HepG2 (cell line): ENCODE measurements around the gene SNRPD3. TPM values are rescaled to one million over a fixed set of nuclear protein-coding genes. Genes with fewer than 3 reads are reported as not detected.

Experiments
- GATAD2A ChIP-seq: IDR thresholded peaks from 2 replicates; pipeline ENCODE4 v1.6.1; 2016
- MBD4 ChIP-seq: IDR thresholded peaks from 2 replicates; pipeline ENCODE4 v1.6.1; 2012; ENCODE audit warnings: low read length, inconsistent platforms, borderline replicate concordance
- RXRA ChIP-seq: sonication (generic); formaldehyde crosslinking; IDR thresholded peaks from 2 replicates; pipeline ENCODE4 v1.5.1; 2020; ENCODE audit warnings: missing genetic modification reagents
- polyA plus RNA-seq, 8 experiments: library from polyadenylated mRNA; depleted of rRNA in 3 of 8; stranded (reverse) in 7 of 8; unstranded in 1 of 8; fragments of >200 nt; fragmentation: Illumina TruSeq in 4 of 8; extraction: Trizol in 4 of 8; gene quantifications; 2 replicates each; pipeline versions ENCODE4 v1.2.1 to v1.2.3, GENCODE V29; 2011 to 2016; ENCODE audit warnings: low read depth in 4 of 8, missing spikeins in 1 of 8, mixed read lengths in 1 of 8; ENCODE audit not compliant: insufficient read depth in 1 of 8
- total RNA-seq, 5 experiments: library from RNA; depleted of rRNA; stranded (reverse); fragments of >200 nt; fragmentation: Illumina TruSeq; extraction: Trizol; gene quantifications; 2 replicates each; pipeline ENCODE4 v1.2.3, GENCODE V29; 2016; ENCODE audit warnings: low read depth in 1 of 5
- TF ChIP-seq, protein P1 (sequence below): IDR thresholded peaks from 2 replicates; pipeline ENCODE4 v1.6.1; 2016
- TF ChIP-seq, protein P2 (sequence below): IDR thresholded peaks from 2 replicates; pipeline ENCODE4 v1.6.1; 2018; ENCODE audit warnings: missing genetic modification reagents, mild to moderate bottlenecking, missing compliant biosample characterization
- TF ChIP-seq, protein P3 (sequence below): sonication (generic); formaldehyde crosslinking; IDR thresholded peaks from 2 replicates; pipeline ENCODE4 v1.5.1; 2020; ENCODE audit warnings: mild to moderate bottlenecking, missing genetic modification reagents, moderate library complexity
- TF ChIP-seq, protein P4 (sequence below): sonication (generic); formaldehyde crosslinking; IDR thresholded peaks from 2 replicates; pipeline ENCODE4 v1.4.0; 2020; ENCODE audit warnings: missing genetic modification reagents
- TF ChIP-seq, protein P5 (sequence below): sonication (generic); formaldehyde crosslinking; IDR thresholded peaks from 2 replicates; pipeline ENCODE4 v1.5.1; 2020; ENCODE audit warnings: mild to moderate bottlenecking, missing genetic modification reagents, borderline replicate concordance

SNRPD3 gene
- total and polyA plus RNA-seq, 2 of the 13 experiments (the other 11 are each of a cell fraction or from before 2014, with no cell fraction given): 110 to 209 TPM

DNA sequence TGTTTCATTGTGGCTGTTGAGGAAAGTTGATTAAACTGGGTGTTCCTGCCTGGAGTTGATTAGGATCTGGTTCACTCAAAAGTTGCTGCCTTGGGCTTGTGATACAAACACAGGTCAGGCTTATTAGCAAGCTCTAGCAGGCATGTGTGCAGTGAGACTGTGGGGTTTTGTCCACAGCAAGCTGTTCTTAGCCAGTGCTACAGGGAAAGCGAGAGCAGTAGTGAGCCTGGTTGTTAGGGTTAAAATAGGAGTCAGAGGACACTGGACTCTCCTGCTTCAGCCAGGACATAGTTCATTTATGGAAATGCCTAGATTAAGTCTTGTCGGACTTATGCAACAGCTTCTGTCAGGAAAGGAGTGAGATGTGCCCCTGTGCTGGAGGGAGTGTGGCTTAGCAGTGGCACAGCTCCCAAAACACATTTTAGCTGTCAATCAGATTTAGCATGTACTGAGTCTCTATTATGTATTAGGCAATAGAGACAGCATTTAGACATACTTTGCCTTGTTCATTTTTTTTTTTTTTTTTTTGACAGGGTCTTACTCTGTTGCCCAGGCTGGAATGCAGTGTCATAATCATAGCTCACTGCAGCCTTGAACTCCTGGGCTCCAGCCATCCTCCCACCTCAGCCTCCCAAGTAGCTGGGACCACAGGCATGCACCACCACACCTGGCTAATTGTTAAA lies 8.7 kb downstream of the SNRPD3 start (continued):
- TF ChIP-seq, protein P1, sequence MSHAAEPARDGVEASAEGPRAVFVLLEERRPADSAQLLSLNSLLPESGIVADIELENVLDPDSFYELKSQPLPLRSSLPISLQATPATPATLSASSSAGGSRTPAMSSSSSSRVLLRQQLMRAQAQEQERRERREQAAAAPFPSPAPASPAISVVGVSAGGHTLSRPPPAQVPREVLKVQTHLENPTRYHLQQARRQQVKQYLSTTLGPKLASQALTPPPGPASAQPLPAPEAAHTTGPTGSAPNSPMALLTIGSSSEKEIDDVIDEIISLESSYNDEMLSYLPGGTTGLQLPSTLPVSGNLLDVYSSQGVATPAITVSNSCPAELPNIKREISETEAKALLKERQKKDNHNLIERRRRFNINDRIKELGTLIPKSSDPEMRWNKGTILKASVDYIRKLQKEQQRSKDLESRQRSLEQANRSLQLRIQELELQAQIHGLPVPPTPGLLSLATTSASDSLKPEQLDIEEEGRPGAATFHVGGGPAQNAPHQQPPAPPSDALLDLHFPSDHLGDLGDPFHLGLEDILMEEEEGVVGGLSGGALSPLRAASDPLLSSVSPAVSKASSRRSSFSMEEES (CRISPR knock-in tag): peak; percentile 75
- TF ChIP-seq, protein P2, sequence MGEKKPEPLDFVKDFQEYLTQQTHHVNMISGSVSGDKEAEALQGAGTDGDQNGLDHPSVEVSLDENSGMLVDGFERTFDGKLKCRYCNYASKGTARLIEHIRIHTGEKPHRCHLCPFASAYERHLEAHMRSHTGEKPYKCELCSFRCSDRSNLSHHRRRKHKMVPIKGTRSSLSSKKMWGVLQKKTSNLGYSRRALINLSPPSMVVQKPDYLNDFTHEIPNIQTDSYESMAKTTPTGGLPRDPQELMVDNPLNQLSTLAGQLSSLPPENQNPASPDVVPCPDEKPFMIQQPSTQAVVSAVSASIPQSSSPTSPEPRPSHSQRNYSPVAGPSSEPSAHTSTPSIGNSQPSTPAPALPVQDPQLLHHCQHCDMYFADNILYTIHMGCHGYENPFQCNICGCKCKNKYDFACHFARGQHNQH (CRISPR knock-in tag): 0 out of 2 replicates have a peak, but pooled peaks have one; percentile 35
- peak; percentile 15; the same call in 1 of the 2 replicates for TF ChIP-seq RXRA (CRISPR knock-in tag)
- no peak for TF ChIP-seq MBD4
- peak; percentile 60 for TF ChIP-seq GATAD2A (CRISPR knock-in tag)
- TF ChIP-seq, protein P3, sequence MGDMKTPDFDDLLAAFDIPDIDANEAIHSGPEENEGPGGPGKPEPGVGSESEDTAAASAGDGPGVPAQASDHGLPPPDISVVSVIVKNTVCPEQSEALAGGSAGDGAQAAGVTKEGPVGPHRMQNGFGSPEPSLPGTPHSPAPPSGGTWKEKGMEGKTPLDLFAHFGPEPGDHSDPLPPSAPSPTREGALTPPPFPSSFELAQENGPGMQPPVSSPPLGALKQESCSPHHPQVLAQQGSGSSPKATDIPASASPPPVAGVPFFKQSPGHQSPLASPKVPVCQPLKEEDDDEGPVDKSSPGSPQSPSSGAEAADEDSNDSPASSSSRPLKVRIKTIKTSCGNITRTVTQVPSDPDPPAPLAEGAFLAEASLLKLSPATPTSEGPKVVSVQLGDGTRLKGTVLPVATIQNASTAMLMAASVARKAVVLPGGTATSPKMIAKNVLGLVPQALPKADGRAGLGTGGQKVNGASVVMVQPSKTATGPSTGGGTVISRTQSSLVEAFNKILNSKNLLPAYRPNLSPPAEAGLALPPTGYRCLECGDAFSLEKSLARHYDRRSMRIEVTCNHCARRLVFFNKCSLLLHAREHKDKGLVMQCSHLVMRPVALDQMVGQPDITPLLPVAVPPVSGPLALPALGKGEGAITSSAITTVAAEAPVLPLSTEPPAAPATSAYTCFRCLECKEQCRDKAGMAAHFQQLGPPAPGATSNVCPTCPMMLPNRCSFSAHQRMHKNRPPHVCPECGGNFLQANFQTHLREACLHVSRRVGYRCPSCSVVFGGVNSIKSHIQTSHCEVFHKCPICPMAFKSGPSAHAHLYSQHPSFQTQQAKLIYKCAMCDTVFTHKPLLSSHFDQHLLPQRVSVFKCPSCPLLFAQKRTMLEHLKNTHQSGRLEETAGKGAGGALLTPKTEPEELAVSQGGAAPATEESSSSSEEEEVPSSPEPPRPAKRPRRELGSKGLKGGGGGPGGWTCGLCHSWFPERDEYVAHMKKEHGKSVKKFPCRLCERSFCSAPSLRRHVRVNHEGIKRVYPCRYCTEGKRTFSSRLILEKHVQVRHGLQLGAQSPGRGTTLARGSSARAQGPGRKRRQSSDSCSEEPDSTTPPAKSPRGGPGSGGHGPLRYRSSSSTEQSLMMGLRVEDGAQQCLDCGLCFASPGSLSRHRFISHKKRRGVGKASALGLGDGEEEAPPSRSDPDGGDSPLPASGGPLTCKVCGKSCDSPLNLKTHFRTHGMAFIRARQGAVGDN (CRISPR knock-in tag): no peak
- TF ChIP-seq, protein P4, sequence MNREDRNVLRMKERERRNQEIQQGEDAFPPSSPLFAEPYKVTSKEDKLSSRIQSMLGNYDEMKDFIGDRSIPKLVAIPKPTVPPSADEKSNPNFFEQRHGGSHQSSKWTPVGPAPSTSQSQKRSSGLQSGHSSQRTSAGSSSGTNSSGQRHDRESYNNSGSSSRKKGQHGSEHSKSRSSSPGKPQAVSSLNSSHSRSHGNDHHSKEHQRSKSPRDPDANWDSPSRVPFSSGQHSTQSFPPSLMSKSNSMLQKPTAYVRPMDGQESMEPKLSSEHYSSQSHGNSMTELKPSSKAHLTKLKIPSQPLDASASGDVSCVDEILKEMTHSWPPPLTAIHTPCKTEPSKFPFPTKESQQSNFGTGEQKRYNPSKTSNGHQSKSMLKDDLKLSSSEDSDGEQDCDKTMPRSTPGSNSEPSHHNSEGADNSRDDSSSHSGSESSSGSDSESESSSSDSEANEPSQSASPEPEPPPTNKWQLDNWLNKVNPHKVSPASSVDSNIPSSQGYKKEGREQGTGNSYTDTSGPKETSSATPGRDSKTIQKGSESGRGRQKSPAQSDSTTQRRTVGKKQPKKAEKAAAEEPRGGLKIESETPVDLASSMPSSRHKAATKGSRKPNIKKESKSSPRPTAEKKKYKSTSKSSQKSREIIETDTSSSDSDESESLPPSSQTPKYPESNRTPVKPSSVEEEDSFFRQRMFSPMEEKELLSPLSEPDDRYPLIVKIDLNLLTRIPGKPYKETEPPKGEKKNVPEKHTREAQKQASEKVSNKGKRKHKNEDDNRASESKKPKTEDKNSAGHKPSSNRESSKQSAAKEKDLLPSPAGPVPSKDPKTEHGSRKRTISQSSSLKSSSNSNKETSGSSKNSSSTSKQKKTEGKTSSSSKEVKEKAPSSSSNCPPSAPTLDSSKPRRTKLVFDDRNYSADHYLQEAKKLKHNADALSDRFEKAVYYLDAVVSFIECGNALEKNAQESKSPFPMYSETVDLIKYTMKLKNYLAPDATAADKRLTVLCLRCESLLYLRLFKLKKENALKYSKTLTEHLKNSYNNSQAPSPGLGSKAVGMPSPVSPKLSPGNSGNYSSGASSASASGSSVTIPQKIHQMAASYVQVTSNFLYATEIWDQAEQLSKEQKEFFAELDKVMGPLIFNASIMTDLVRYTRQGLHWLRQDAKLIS (CRISPR knock-in tag): no peak
- TF ChIP-seq, protein P5, sequence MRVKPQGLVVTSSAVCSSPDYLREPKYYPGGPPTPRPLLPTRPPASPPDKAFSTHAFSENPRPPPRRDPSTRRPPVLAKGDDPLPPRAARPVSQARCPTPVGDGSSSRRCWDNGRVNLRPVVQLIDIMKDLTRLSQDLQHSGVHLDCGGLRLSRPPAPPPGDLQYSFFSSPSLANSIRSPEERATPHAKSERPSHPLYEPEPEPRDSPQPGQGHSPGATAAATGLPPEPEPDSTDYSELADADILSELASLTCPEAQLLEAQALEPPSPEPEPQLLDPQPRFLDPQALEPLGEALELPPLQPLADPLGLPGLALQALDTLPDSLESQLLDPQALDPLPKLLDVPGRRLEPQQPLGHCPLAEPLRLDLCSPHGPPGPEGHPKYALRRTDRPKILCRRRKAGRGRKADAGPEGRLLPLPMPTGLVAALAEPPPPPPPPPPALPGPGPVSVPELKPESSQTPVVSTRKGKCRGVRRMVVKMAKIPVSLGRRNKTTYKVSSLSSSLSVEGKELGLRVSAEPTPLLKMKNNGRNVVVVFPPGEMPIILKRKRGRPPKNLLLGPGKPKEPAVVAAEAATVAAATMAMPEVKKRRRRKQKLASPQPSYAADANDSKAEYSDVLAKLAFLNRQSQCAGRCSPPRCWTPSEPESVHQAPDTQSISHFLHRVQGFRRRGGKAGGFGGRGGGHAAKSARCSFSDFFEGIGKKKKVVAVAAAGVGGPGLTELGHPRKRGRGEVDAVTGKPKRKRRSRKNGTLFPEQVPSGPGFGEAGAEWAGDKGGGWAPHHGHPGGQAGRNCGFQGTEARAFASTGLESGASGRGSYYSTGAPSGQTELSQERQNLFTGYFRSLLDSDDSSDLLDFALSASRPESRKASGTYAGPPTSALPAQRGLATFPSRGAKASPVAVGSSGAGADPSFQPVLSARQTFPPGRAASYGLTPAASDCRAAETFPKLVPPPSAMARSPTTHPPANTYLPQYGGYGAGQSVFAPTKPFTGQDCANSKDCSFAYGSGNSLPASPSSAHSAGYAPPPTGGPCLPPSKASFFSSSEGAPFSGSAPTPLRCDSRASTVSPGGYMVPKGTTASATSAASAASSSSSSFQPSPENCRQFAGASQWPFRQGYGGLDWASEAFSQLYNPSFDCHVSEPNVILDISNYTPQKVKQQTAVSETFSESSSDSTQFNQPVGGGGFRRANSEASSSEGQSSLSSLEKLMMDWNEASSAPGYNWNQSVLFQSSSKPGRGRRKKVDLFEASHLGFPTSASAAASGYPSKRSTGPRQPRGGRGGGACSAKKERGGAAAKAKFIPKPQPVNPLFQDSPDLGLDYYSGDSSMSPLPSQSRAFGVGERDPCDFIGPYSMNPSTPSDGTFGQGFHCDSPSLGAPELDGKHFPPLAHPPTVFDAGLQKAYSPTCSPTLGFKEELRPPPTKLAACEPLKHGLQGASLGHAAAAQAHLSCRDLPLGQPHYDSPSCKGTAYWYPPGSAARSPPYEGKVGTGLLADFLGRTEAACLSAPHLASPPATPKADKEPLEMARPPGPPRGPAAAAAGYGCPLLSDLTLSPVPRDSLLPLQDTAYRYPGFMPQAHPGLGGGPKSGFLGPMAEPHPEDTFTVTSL (CRISPR knock-in tag): 0 out of 2 replicates have a peak, but pooled peaks have one; percentile 36
